ENCODE measurements around the gene LINC00237.

Gene LINC00237

GRCh38 chr20:21046413-21047070 is 59.6 kb downstream of the LINC00237 start:
- no peak for DNase-seq (ENCODE audit: low read depth)
